HG02973 (cell line): Measurements from ENCODE around the gene GRK1.

ENCODE experiments used
- ATAC-seq: cut with Tn5 transposase; IDR thresholded peaks from one replicate; pipeline ENCODE4 v1.9.1; 2021; ENCODE audit warnings: moderate library complexity; ENCODE audit not compliant: unreplicated experiment

Gene GRK1

GRCh38 chr13:113769881-113770280 lies 102.9 kb downstream of the GRK1 start:
- ATAC-seq = no peak

GRCh38 chr13:113770441-113770840 lies 103.4 kb downstream of the GRK1 start:
- ATAC-seq = no peak

GRCh38 chr13:113770937-113771336 lies 103.9 kb downstream of the GRK1 start:
- ATAC-seq = no peak

GRCh38 chr13:113771709-113772331 lies 104.8 kb downstream of the GRK1 start:
- ATAC-seq = no peak

- ATAC-seq = no peak
These were observed 107.4 kb downstream of the GRK1 start for GRCh38 chr13:113774177-113775107.

- no peak for ATAC-seq
These were observed 108.6 kb downstream of the GRK1 start for GRCh38 chr13:113775451-113776145.

GRCh38 chr13:113776231-113777125 lies 109.5 kb downstream of the GRK1 start:
- ATAC-seq = no peak

GRCh38 chr13:113777311-113778260 lies 110.6 kb downstream of the GRK1 start:
- ATAC-seq = no peak

- ATAC-seq = no peak
These were observed 114.6 kb downstream of the GRK1 start for GRCh38 chr13:113781571-113781970.

GRCh38 chr13:113782472-113782871 lies 115.5 kb downstream of the GRK1 start:
- no peak for ATAC-seq

- ATAC-seq = no peak
These were observed 116.3 kb downstream of the GRK1 start for GRCh38 chr13:113783200-113783881.

GRCh38 chr13:113783966-113784644 lies 117.1 kb downstream of the GRK1 start:
- no peak for ATAC-seq

GRCh38 chr13:113784645-113785024 lies 117.6 kb downstream of the GRK1 start:
- ATAC-seq = no peak

- ATAC-seq = no peak
These were observed 118.3 kb downstream of the GRK1 start for GRCh38 chr13:113785051-113786010.

GRCh38 chr13:113786262-113786841 lies 119.3 kb downstream of the GRK1 start:
- no peak for ATAC-seq
